Stimulated activated CD8-positive, alpha-beta memory T cell treated with anti-CD3 and anti-CD28 coated beads, Interleukin-12 subunit alpha, Interleukin-12 subunit beta, amount 100 ng/mL, for 24 hours (primary cell): Measurements from ENCODE around the gene FAM13A.
"Not testable (repeated sequence)": the region's sequence is repeated elsewhere in the genome, so short reads cannot be mapped to it uniquely, and the experiment has no call there.

Experiments
- DNase-seq: peaks from one replicate; pipeline ENCODE4 v3.0.0-alpha.2; 2020; ENCODE audit errors: extremely low read depth

FAM13A gene

GRCh38 chr4:89044147-89044900 is 12.7 kb downstream of the FAM13A start:
- no peak for DNase-seq

- no peak for DNase-seq
Observed at GRCh38 chr4:89042055-89042454, 14.9 kb downstream of the FAM13A start.

GRCh38 chr4:89039730-89040338 is 17.2 kb downstream of the FAM13A start:
- no peak for DNase-seq

GRCh38 chr4:89036535-89036934 is 20.4 kb downstream of the FAM13A start:
- no peak for DNase-seq

GRCh38 chr4:89031272-89031671 is 25.7 kb downstream of the FAM13A start:
- no peak for DNase-seq

- no peak for DNase-seq
Observed at GRCh38 chr4:89029591-89029990, 27.4 kb downstream of the FAM13A start.

- no peak for DNase-seq
Observed at GRCh38 chr4:89026542-89026941, 30.4 kb downstream of the FAM13A start.

GRCh38 chr4:89024051-89024675 is 32.8 kb downstream of the FAM13A start:
- no peak for DNase-seq

- DNase-seq = no peak
Observed at GRCh38 chr4:89023140-89023539, 33.8 kb downstream of the FAM13A start.

- DNase-seq = no peak
Observed at GRCh38 chr4:89022426-89023128, 34.4 kb downstream of the FAM13A start.

GRCh38 chr4:89021684-89022083 is 35.3 kb downstream of the FAM13A start:
- no peak for DNase-seq

GRCh38 chr4:89021062-89021461 is 35.9 kb downstream of the FAM13A start:
- no peak for DNase-seq

- not testable (repeated sequence) for DNase-seq
Observed at GRCh38 chr4:89014897-89015296, 42.1 kb downstream of the FAM13A start.

- no peak for DNase-seq
Observed at GRCh38 chr4:89009761-89010369, 47.1 kb downstream of the FAM13A start.

GRCh38 chr4:89009115-89009514 is 47.9 kb downstream of the FAM13A start:
- no peak for DNase-seq

- no peak for DNase-seq
Observed at GRCh38 chr4:89008166-89008565, 48.8 kb downstream of the FAM13A start.

- DNase-seq = no peak
Observed at GRCh38 chr4:89007338-89007939, 49.5 kb downstream of the FAM13A start.

- no peak for DNase-seq
Observed at GRCh38 chr4:89006307-89006706, 50.7 kb downstream of the FAM13A start.

GRCh38 chr4:89005066-89005465 is 51.9 kb downstream of the FAM13A start:
- DNase-seq = not testable (repeated sequence)

GRCh38 chr4:89001647-89002445 is 55.1 kb downstream of the FAM13A start:
- no peak for DNase-seq
